Tongue (tissue), 2 donors: ENCODE data around the gene NFE2L3. TPM values are rescaled to one million over a fixed set of nuclear protein-coding genes. Genes with fewer than 3 reads are reported as not detected.

Experiments
- DNase-seq: peaks from one replicate; pipeline ENCODE4 v3.0.0-alpha.2; 2015
- total RNA-seq: library from RNA; depleted of rRNA; stranded (reverse); fragments of >200 nt; gene quantifications from one replicate; pipeline ENCODE4 v1.2.3, GENCODE V29; 2014

The NFE2L3 gene
- total RNA-seq, 1 donor from 2014 or later = 1.1 TPM

DNA sequence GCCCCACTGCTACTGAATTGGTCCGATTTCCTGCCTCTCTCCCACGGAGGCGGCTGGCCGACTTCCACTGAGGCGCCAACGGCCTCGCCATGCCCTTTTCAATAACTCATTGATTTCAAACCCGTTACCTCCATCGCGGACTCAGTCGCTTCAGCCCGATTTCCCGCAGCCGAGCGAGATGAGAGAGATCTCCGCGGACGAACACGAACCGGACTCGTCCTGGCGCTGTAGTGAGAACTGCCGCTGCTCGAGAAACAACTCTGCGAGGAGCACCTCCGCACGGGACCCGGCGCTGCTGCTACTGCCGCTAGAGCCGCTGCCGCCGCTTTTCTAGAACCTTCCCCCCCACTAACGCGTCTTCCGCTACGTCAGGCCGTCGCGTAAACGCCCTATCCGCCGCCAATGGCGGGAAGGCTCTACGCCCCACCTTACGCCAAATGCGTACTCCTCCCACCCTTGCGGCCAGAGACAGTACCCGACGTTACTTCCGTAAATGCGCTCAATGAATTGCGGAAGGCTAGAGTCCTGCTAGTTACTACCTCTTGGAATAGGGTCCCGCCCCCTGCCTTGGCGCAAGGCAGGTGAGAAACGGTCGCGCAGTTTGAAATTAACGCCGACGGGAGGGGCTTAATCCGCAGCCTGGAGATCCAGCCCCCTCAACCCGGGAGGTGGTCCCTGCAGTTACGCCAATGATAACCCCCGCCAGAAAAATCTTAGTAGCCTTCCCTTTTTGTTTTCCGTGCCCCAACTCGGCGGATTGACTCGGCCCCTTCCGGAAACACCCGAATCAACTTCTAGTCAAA lies 48.6 kb downstream of the NFE2L3 start, which contains the start of gene HNRNPA2B1:
Gene HNRNPA2B1 (minus strand): TSS at position 303 of the 803 bp plus-strand sequence. CDS start 169 bp downstream, at position 134.
- peak; percentile 100 for DNase-seq

DNA sequence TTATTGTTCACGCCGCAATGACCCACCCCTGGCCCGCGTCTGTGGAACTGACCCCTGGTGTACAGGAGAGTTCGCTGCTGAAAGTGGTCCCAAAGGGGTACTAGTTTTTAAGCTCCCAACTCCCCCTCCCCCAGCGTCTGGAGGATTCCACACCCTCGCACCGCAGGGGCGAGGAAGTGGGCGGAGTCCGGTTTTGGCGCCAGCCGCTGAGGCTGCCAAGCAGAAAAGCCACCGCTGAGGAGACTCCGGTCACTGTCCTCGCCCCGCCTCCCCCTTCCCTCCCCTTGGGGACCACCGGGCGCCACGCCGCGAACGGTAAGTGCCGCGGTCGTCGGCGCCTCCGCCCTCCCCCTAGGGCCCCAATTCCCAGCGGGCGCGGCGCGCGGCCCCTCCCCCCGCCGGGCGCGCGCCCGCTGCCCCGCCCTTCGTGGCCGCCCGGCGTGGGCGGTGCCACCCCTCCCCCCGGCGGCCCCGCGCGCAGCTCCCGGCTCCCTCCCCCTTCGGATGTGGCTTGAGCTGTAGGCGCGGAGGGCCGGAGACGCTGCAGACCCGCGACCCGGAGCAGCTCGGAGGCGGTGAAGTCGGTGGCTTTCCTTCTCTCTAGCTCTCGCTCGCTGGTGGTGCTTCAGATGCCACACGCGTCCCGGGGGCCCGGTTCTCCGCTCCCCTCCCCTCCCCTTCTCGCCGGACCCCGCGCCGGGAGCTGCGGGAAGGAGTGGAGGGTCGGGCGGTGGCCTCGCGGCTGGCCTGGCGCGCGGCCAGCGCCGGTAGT lies 49.4 kb downstream of the NFE2L3 start, which contains the start of gene CBX3:
Gene CBX3 (plus strand): TSS at position 499 of the 772 bp plus-strand sequence. CDS start 1,254 bp downstream, outside the sequence.
- peak; percentile 90 for DNase-seq

- peak; percentile 64 for DNase-seq
Measured at GRCh38 chr7:26202019-26202990, 50.3 kb downstream of the NFE2L3 start.

GRCh38 chr7:26203016-26203415 lies 51.0 kb downstream of the NFE2L3 start:
- DNase-seq = no peak

- no peak for DNase-seq
Measured at GRCh38 chr7:26208040-26208439, 56.0 kb downstream of the NFE2L3 start.

- no peak for DNase-seq
Measured at GRCh38 chr7:26212921-26213718, 61.1 kb downstream of the NFE2L3 start.

- no peak for DNase-seq
Measured at GRCh38 chr7:26213807-26214515, 62.0 kb downstream of the NFE2L3 start.

- no peak for DNase-seq
Measured at GRCh38 chr7:26216049-26216448, 64.1 kb downstream of the NFE2L3 start.

GRCh38 chr7:26224359-26224758 lies 72.4 kb downstream of the NFE2L3 start:
- DNase-seq = no peak

- no peak for DNase-seq
Measured at GRCh38 chr7:26227987-26228386, 76.0 kb downstream of the NFE2L3 start.

DNA sequence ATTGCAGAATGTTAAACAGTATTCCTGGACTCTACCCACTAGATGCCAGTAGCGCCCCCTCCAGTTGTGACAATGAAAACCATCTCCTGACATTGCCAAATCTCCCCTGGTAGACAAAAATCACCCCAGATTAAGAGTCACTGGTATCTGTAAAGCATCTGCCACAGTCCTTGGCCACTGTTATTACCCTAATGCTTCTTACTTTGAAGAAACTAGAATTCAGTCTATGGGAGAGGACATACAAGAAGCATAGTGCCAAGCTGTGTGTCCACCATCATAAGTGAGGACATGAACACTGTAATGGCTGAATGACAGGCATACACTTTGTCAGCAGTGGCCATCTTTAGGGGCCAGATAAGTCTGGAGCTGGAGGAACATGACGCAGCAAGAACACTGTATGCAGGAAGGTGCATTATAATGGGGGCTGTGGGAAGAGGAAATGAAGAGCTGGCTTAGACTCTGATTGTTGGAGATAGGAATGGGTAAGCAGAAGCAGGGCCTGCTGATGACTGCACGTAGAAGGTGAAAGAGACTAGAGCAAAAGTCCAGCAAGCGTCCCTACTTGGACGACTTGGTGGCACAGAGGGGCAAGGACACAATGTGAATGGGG lies 82.0 kb downstream of the NFE2L3 start:
- DNase-seq = no peak

Other genes starting within 250 kb of the NFE2L3 start
- gene HNRNPA2B1, start 48.5 kb downstream of the NFE2L3 start, total RNA-seq = 257 TPM
- 114 TPM for gene CBX3, start 49.5 kb downstream of the NFE2L3 start, total RNA-seq
- gene SNX10, start 139.7 kb downstream of the NFE2L3 start, total RNA-seq = 3.4 TPM